Hepatocyte (in vitro differentiated cells): Measurements from ENCODE around the gene PLSCR4. TPM values are rescaled to one million over a fixed set of nuclear protein-coding genes. Genes with fewer than 3 reads are reported as not detected.

ENCODE experiments used
- DNase-seq: peaks from one replicate; pipeline ENCODE4 v3.0.0-alpha.2; 2016; ENCODE audit warnings: low spot score
- H2AFZ ChIP-seq: fragments of 200-600 bp; sonication (generic); 2 replicates; pipeline ENCODE4 v1.6.0; 2016; ENCODE audit warnings: antibody characterized with exemption, mild to moderate bottlenecking
- H3K27ac ChIP-seq: fragments of 200-600 bp; sonication (generic); 2 replicates; pipeline ENCODE4 v1.5.1; 2016; ENCODE audit warnings: mild to moderate bottlenecking
- H3K27me3 ChIP-seq: fragments of 200-600 bp; sonication (generic); 2 replicates; pipeline ENCODE4 v1.6.1; 2016
- H3K36me3 ChIP-seq: fragments of 200-600 bp; sonication (generic); replicated peaks from 2 replicates; pipeline ENCODE4 v1.5.1; 2016; ENCODE audit warnings: low read depth; ENCODE audit not compliant: insufficient read depth
- H3K4me1 ChIP-seq: fragments of 200-600 bp; sonication (generic); 2 replicates; pipeline ENCODE4 v1.5.1; 2016; ENCODE audit warnings: mild to moderate bottlenecking, moderate library complexity; ENCODE audit not compliant: insufficient read depth
- H3K4me2 ChIP-seq: fragments of 200-600 bp; sonication (generic); 2 replicates; pipeline ENCODE4 v1.6.0; 2016
- H3K4me3 ChIP-seq: fragments of 200-600 bp; sonication (generic); 2 replicates; pipeline ENCODE4 v1.5.1; 2016; ENCODE audit warnings: mild to moderate bottlenecking
- H3K79me2 ChIP-seq: fragments of 200-600 bp; sonication (generic); 2 replicates; pipeline ENCODE4 v1.6.0; 2017; ENCODE audit warnings: mild to moderate bottlenecking
- H3K9me2 ChIP-seq: fragments of 200-600 bp; sonication (generic); replicated peaks from 2 replicates; pipeline ENCODE4 v1.6.0; 2017; ENCODE audit warnings: mild to moderate bottlenecking; ENCODE audit not compliant: insufficient read depth
- H3K9me3 ChIP-seq: fragments of 200-600 bp; sonication (generic); 2 replicates; pipeline ENCODE4 v1.5.1; 2016; ENCODE audit warnings: low read depth, mild to moderate bottlenecking
- H4K20me1 ChIP-seq: fragments of 200-600 bp; sonication (generic); 2 replicates; pipeline ENCODE4 v1.6.0; 2016; ENCODE audit warnings: mild to moderate bottlenecking; ENCODE audit not compliant: insufficient read depth, poor library complexity, severe bottlenecking
- EZH2 ChIP-seq: fragments of 200-600 bp; sonication (generic); IDR thresholded peaks from 2 replicates; pipeline ENCODE4 v1.6.1; 2016; ENCODE audit warnings: antibody characterized with exemption, mild to moderate bottlenecking, borderline replicate concordance
- EZH2phosphoT487 ChIP-seq: fragments of 200-600 bp; sonication (generic); IDR thresholded peaks from one replicate; pipeline ENCODE4 v1.6.1; 2018; ENCODE audit warnings: antibody characterized with exemption, mild to moderate bottlenecking, low read depth, moderate library complexity; ENCODE audit not compliant: unreplicated experiment, severe bottlenecking
- WGBS: methylation state at CpG from one replicate; pipeline ENCODE4 v1.1.6; 2016; ENCODE audit warnings: low lambda C conversion rate; ENCODE audit errors: missing lambda C conversion rate; 5-methylcytosine and 5-hydroxymethylcytosine counted together
- polyA plus RNA-seq: library from polyadenylated mRNA; unstranded; fragments of >200 nt; fragmentation: Nextera tagmentation; extraction: Ambion mirVana; gene quantifications from 2 replicates; pipeline ENCODE4 v1.2.1, GENCODE V29; 2016
- total RNA-seq: library from RNA; depleted of rRNA; stranded (reverse); fragments of >200 nt; gene quantifications from 2 replicates; pipeline ENCODE4 v1.2.3, GENCODE V29; 2014
- TF ChIP-seq, protein P1 (sequence below): fragments of 200-600 bp; sonication (generic); IDR thresholded peaks from 2 replicates; pipeline ENCODE4 v1.5.1; 2016; ENCODE audit warnings: antibody characterized with exemption, mild to moderate bottlenecking; ENCODE audit not compliant: poor library complexity

The PLSCR4 gene
- total and polyA plus RNA-seq, 2 experiments from 2014 or later: 11.3 to 23.3 TPM

DNA sequence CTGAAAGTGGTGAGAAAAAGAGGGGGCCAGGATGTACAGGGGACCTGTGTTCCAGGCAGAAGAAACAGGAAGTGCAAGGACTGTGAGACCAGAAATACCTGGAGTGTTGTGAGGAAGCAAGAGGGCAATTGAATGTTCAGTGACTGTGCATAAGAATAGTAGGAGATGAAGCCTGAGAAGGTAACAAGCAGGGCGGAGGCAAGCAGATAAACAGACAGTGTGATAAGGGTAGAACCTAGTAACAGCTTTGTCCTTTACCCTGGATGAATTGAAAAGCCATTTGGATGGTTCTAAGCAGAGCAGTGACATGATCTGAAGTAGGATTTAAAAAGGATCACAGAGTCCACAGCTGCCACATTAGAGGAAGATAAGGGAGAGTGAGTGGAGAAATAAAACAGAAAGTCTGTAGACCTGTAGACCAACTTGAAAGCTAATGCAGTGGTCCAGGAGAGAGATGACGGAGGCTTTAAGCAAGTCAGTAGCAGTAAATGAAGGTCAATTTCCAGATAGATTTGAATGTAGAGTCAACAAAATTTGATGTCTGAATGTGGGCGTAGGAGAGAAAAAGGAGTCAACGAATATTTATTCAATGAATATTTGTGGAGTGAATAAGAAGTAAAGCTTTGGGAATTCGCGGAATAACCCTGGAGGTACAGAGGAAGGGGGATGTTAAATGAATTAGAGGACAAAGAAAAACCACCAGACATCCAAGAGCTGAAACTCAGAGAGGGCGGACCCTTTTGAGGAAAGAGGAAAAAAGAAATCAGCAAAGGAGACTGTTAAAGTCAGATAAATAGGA, 85.7 kb downstream of the PLSCR4 start:
- Histone ChIP-seq H2AFZ (no peak overlapping the region), H3K4me2 (peak overlapping the region; percentile 55)

DNA sequence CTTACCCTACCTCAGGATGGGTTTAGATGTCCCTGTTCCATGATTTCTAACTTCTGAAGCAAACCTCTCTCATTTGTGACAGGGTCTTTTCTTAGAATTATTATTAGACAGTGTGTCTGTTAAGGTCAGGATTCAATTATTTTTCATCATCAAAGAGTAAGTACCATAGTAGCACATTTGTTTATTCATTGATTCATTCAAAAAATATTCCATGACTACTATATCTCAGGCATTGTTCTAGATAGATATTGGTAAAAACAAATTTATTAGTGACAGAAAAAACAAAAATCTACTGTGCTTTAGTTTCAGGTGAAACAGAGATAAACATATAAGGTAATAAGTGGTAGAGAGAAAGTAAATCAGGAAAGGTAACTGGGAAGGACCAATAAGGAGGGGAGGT, 86.4 kb downstream of the PLSCR4 start:
- H3K36me3 ChIP-seq: no peaks in the 10 kb centered on the region
- peak overlapping the region; percentile 55 for H3K4me2 ChIP-seq
- H3K4me3 ChIP-seq: no peak overlapping the region
- H3K9me3 ChIP-seq: no peaks in the 10 kb centered on the region
- H3K4me1 ChIP-seq: peaks cover 33% of the 10 kb centered on the region
- H3K27ac ChIP-seq: peak overlapping the region; percentile 78
- TF ChIP-seq EZH2phosphoT487: no peak
- no peak for TF ChIP-seq EZH2
- TF ChIP-seq, protein P1, sequence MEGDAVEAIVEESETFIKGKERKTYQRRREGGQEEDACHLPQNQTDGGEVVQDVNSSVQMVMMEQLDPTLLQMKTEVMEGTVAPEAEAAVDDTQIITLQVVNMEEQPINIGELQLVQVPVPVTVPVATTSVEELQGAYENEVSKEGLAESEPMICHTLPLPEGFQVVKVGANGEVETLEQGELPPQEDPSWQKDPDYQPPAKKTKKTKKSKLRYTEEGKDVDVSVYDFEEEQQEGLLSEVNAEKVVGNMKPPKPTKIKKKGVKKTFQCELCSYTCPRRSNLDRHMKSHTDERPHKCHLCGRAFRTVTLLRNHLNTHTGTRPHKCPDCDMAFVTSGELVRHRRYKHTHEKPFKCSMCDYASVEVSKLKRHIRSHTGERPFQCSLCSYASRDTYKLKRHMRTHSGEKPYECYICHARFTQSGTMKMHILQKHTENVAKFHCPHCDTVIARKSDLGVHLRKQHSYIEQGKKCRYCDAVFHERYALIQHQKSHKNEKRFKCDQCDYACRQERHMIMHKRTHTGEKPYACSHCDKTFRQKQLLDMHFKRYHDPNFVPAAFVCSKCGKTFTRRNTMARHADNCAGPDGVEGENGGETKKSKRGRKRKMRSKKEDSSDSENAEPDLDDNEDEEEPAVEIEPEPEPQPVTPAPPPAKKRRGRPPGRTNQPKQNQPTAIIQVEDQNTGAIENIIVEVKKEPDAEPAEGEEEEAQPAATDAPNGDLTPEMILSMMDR: no peak
- H3K27me3 ChIP-seq: no peaks in the 10 kb centered on the region
- DNase-seq: no peak
- H3K79me2 ChIP-seq: peaks cover 10% of the 10 kb centered on the region
- H3K9me2 ChIP-seq: no peaks in the 10 kb centered on the region
- H4K20me1 ChIP-seq: no peaks in the 10 kb centered on the region
- no peak overlapping the region for H2AFZ ChIP-seq

More for the DNA sequence above, 85.7 kb downstream of the PLSCR4 start:
- Histone ChIP-seq H3K27me3 (no peaks in the 10 kb centered on the region), H4K20me1 (no peaks in the 10 kb centered on the region), H3K36me3 (no peaks in the 10 kb centered on the region), H3K9me2 (no peaks in the 10 kb centered on the region), H3K9me3 (no peaks in the 10 kb centered on the region), H3K27ac (peak overlapping the region; percentile 78), H3K4me1 (peaks cover 33% of the 10 kb centered on the region), H3K79me2 (peaks cover 5% of the 10 kb centered on the region), H3K4me3 (no peak overlapping the region)
- WGBS: 56% methylated on average over 7 of the region's 7 CpGs
- TF ChIP-seq, protein P1: no peak
- TF ChIP-seq EZH2phosphoT487: no peak
- no peak for TF ChIP-seq EZH2
- peak; percentile 36 for DNase-seq

DNA sequence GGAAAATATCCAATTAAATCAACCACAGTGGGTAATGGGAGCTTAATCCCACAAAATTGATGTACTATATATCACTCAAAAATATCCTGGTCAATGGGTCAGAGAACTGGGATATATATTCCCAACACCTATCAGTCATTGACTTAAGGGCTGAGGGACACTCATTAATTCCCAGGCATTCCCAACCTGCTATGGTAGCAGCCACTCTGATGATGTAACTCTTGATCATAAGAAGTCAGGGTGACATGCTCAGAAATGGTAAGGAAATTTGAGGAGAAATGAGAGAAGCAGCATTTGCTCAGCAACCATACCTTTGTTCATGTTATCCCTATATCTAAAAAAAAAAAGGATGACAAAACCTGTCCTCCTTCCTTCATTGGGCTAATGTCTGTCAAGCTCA, 86.8 kb downstream of the PLSCR4 start:
- H3K4me3 ChIP-seq: no peak overlapping the region
- no peaks in the 10 kb centered on the region for H4K20me1 ChIP-seq
- TF ChIP-seq EZH2phosphoT487 (no peak), EZH2 (no peak)
- TF ChIP-seq, protein P1: no peak
- no peak for DNase-seq
- no peaks in the 10 kb centered on the region for H3K36me3 ChIP-seq
- peaks cover 33% of the 10 kb centered on the region for H3K4me1 ChIP-seq
- H3K9me2 ChIP-seq: no peaks in the 10 kb centered on the region
- H3K27ac ChIP-seq: peak overlapping the region; percentile 78
- H3K79me2 ChIP-seq: peaks cover 14% of the 10 kb centered on the region
- no peak overlapping the region for H3K4me2 ChIP-seq
- H2AFZ ChIP-seq: no peak overlapping the region
- no peaks in the 10 kb centered on the region for H3K27me3 ChIP-seq
- no peaks in the 10 kb centered on the region for H3K9me3 ChIP-seq

DNA sequence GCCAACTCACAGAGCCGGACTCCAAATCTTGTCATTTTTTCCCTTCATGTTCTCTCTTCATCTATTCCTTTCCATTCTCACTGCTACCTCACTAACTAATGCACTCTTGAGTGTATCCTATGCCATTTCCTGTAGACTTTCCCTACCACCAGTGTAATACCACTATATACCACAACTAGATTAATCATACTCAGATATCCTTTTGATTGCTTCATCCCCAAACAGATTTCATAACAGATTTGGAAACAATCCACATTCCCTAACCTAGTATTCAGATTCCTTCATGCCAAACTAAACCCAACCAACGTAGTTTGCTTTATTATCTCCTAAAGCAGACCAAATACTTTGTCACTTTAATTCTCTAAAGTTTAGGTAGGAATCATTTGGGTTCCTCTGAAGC, 87.3 kb downstream of the PLSCR4 start:
- Histone ChIP-seq H3K9me2 (no peaks in the 10 kb centered on the region), H4K20me1 (no peaks in the 10 kb centered on the region), H2AFZ (no peak overlapping the region), H3K27me3 (no peaks in the 10 kb centered on the region), H3K27ac (no peak overlapping the region), H3K9me3 (no peaks in the 10 kb centered on the region), H3K79me2 (peaks cover 19% of the 10 kb centered on the region), H3K4me2 (no peak overlapping the region), H3K4me1 (peaks cover 33% of the 10 kb centered on the region), H3K4me3 (no peak overlapping the region), H3K36me3 (no peaks in the 10 kb centered on the region)
- 92% methylated on average over 2 of the region's 2 CpGs for WGBS
- TF ChIP-seq, protein P1: no peak
- TF ChIP-seq EZH2 (no peak), EZH2phosphoT487 (no peak)
- no peak for DNase-seq
